ENCODE measurements around the gene LPXN.

- TF ChIP-seq TAF1 (IDR thresholded peaks at IDR 0.05; ENCODE audit: borderline replicate concordance, low read depth, low read length) (no peak), POLR2A (IDR thresholded peaks at IDR 0.05; ENCODE audit: low read depth, low read length) (no peak)
Observed at GRCh38 chr11:58494101-58494500, 81.6 kb downstream of the LPXN start.
